NT2/D1 (cell line): ENCODE results near the gene MNAT1.

Source experiments
- SUZ12 ChIP-seq: IDR thresholded peaks from 2 replicates; pipeline ENCODE4 v1.6.1; 2011; ENCODE audit not compliant: insufficient read length, insufficient read depth; ENCODE audit errors: extremely low read depth
- YY1 ChIP-seq: IDR thresholded peaks from 2 replicates; pipeline ENCODE4 v1.6.1; 2011; ENCODE audit not compliant: insufficient read length, insufficient read depth
- ZNF274 ChIP-seq: IDR thresholded peaks from 2 replicates; pipeline ENCODE4 v1.6.1; 2011; ENCODE audit warnings: mild to moderate bottlenecking, low read depth, low read length

DNA sequence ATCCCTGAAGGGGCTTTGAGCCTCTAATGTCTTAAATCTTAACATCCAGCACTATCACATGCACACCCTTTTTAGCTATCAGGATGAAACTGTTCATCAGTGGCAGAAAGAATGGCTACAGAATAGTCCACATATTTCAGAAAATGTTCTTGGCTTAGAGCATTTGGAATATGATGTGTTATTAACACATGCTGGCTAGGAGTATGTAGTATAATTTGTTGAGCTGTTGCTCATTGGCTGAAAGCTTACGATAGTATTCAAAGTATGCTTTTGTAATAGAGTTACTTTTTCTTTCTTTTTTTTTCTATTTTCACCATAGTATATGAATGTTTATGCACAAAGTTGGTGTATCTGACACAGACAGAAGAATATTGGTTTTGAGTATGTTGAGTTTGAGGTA is 55.1 kb downstream of the MNAT1 start:
- TF ChIP-seq YY1 (no peak), ZNF274 (no peak), SUZ12 (no peak)
